Fibroblast of lung (primary cell): ENCODE data around the gene RAPGEF2. TPM values are rescaled to one million over a fixed set of nuclear protein-coding genes. Genes with fewer than 3 reads are reported as not detected.

Experiments used
- DNase-seq, 2 donors: peaks; one replicate each; pipeline versions ENCODE4 v3.0.0 to v3.0.0-alpha.2; 2010; ENCODE audit warnings: low read depth in 2 of 2
- H2AFZ ChIP-seq: 2 replicates; pipeline ENCODE4 v1.5.1; 2012; ENCODE audit warnings: low read length, control low read depth, inconsistent platforms
- H3K27ac ChIP-seq: 2 replicates; pipeline ENCODE4 v1.5.1; 2011; ENCODE audit warnings: low read length, control low read depth; ENCODE audit not compliant: insufficient read depth
- H3K27me3 ChIP-seq: 2 replicates; pipeline ENCODE4 v1.5.1; 2011; ENCODE audit warnings: mild to moderate bottlenecking, low read length; ENCODE audit not compliant: control insufficient read depth, insufficient read depth
- H3K36me3 ChIP-seq: 2 replicates; pipeline ENCODE4 v1.5.1; 2011; ENCODE audit warnings: low read length; ENCODE audit not compliant: control insufficient read depth, insufficient read depth
- H3K4me1 ChIP-seq: 2 replicates; pipeline ENCODE4 v1.5.1; 2011; ENCODE audit warnings: low read length; ENCODE audit not compliant: control insufficient read depth, insufficient read depth; ENCODE audit errors: extremely low read depth
- H3K4me2 ChIP-seq: 2 replicates; pipeline ENCODE4 v1.5.1; 2011; ENCODE audit warnings: low read length, control low read depth; ENCODE audit not compliant: insufficient read depth; ENCODE audit errors: extremely low read depth
- H3K4me3 ChIP-seq, 4 experiments: fragments of 200-600 bp in 1 of 4; sonication (generic) in 1 of 4; replicated peaks in 1 of 4; 2 replicates each; pipeline ENCODE4 v1.5.1; 2011 to 2016; ENCODE audit warnings: low read length in 4 of 4, low read depth in 3 of 4, mild to moderate bottlenecking in 3 of 4, control low read depth in 2 of 4, inconsistent platforms in 1 of 4, mixed read lengths in 1 of 4; ENCODE audit not compliant: insufficient read depth in 1 of 4; ENCODE audit errors: control extremely low read depth in 1 of 4
- H3K79me2 ChIP-seq: 2 replicates; pipeline ENCODE4 v1.5.1; 2012; ENCODE audit warnings: mild to moderate bottlenecking, low read length, inconsistent platforms; ENCODE audit not compliant: control insufficient read depth, insufficient read depth
- H3K9ac ChIP-seq: 2 replicates; pipeline ENCODE4 v1.5.1; 2011; ENCODE audit warnings: mild to moderate bottlenecking, low read length, control low read depth; ENCODE audit not compliant: insufficient read depth
- H3K9me3 ChIP-seq: 2 replicates; pipeline ENCODE4 v1.5.1; 2012; ENCODE audit warnings: low read depth, low read length; ENCODE audit not compliant: control insufficient read depth, insufficient read depth
- H4K20me1 ChIP-seq: 2 replicates; pipeline ENCODE4 v1.5.1; 2011; ENCODE audit warnings: low read length; ENCODE audit not compliant: control insufficient read depth, insufficient read depth; ENCODE audit errors: extremely low read depth
- EZH2 ChIP-seq: IDR thresholded peaks from 2 replicates; pipeline ENCODE4 v1.5.1; 2012; ENCODE audit warnings: low read length, control low read depth, mild to moderate bottlenecking; ENCODE audit errors: missing control alignments
- polyA plus RNA-seq, 2 donors: library from polyadenylated mRNA; depleted of rRNA in 1 of 2; stranded (reverse) in 1 of 2; unstranded in 1 of 2; fragments of >200 nt; gene quantifications; 2 replicates each; pipeline ENCODE4 v1.2.1, GENCODE V29; 2011 to 2012; ENCODE audit warnings: missing spikeins in 1 of 2
- total RNA-seq: library from RNA; depleted of rRNA; stranded (reverse); fragments of >200 nt; gene quantifications from 2 replicates; pipeline ENCODE4 v1.2.1, GENCODE V29; 2014
- TF ChIP-seq, protein P1 (sequence below), 2 donors: IDR thresholded peaks in 1 of 2; conservative IDR thresholded peaks in 1 of 2; 1 replicate in 1 of 2; 2 replicates in 1 of 2; pipeline ENCODE4 v1.5.1; 2011 to 2012; ENCODE audit warnings: low read length in 2 of 2, control low read depth in 1 of 2, inconsistent platforms in 1 of 2, low read depth in 1 of 2, mild to moderate bottlenecking in 1 of 2

The RAPGEF2 gene
- total and polyA plus RNA-seq, 2 donors (not counting 1 experiment from before 2014, with no cell fraction given): 45.5 to 58.5 TPM

DNA sequence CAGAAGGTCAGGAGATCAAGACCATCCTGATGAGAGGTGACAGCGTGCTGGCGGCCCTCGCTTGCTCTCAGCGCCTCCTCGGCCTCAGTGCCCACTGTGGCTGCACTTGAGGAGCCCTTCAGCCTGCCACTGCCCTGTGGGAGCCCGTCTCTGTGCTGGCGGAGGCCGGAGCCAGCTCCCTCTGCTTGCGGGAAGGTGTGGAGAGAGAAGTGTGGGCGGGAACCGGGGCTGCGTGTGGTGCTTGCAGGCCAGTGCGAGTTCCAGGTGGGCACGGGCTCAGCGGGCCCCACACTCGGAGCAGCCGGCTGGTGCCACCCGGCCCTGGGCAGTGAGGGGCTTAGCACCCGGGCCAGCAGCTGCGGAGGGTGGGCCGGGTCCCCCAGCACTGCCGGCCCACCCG is 286.9 kb downstream of the RAPGEF2 start:
- H3K9me3 ChIP-seq: no peaks in the 10 kb centered on the region
- H3K79me2 ChIP-seq: no peaks in the 10 kb centered on the region
- no peak for TF ChIP-seq EZH2
- TF ChIP-seq, protein P1, sequence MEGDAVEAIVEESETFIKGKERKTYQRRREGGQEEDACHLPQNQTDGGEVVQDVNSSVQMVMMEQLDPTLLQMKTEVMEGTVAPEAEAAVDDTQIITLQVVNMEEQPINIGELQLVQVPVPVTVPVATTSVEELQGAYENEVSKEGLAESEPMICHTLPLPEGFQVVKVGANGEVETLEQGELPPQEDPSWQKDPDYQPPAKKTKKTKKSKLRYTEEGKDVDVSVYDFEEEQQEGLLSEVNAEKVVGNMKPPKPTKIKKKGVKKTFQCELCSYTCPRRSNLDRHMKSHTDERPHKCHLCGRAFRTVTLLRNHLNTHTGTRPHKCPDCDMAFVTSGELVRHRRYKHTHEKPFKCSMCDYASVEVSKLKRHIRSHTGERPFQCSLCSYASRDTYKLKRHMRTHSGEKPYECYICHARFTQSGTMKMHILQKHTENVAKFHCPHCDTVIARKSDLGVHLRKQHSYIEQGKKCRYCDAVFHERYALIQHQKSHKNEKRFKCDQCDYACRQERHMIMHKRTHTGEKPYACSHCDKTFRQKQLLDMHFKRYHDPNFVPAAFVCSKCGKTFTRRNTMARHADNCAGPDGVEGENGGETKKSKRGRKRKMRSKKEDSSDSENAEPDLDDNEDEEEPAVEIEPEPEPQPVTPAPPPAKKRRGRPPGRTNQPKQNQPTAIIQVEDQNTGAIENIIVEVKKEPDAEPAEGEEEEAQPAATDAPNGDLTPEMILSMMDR (conservative IDR thresholded peaks at IDR 0.05 in 1 of 2, IDR thresholded peaks at IDR 0.05 in 1 of 2; ENCODE audit: low read depth in 1 of 2, low read length in 2 of 2): no peak
- no peak overlapping the region for H3K4me3 ChIP-seq
- H2AFZ ChIP-seq: no peak overlapping the region
- H3K27ac ChIP-seq: no peak overlapping the region
- H3K9ac ChIP-seq: no peak overlapping the region
- H3K4me1 ChIP-seq: peaks cover 4% of the 10 kb centered on the region
- no peaks in the 10 kb centered on the region for H4K20me1 ChIP-seq
- H3K36me3 ChIP-seq: no peaks in the 10 kb centered on the region
- H3K27me3 ChIP-seq: no peaks in the 10 kb centered on the region
- H3K4me2 ChIP-seq: no peak overlapping the region
- DNase-seq: no peak

DNA sequence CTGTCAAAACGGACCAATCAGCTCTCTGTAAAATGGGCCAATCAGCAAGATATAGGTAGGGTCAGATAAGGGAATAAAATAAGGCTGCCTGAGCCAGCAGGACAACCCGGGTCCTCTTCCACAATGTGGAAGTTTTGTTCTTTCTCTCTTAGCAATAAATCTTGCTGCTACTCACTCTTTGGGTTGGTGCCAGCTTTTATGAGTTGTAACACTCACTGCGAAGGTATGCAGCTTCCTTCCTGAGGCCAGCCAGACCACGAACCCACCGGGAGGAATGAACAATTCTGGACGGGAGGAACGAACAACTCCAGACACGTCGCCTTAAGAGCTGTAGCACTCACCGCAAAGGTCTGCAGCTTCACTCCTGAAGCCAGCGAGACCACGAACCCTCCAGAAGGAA is 287.8 kb downstream of the RAPGEF2 start:
- no peaks in the 10 kb centered on the region for H4K20me1 ChIP-seq
- no peaks in the 10 kb centered on the region for H3K79me2 ChIP-seq
- DNase-seq: peak; percentile 91 to 100
- H3K27me3 ChIP-seq: no peaks in the 10 kb centered on the region
- no peaks in the 10 kb centered on the region for H3K9me3 ChIP-seq
- peak overlapping the region; percentile 34 for H2AFZ ChIP-seq
- H3K4me3 ChIP-seq: no peak overlapping the region
- peaks cover 4% of the 10 kb centered on the region for H3K4me1 ChIP-seq
- H3K27ac ChIP-seq: no peak overlapping the region
- H3K36me3 ChIP-seq: no peaks in the 10 kb centered on the region
- H3K4me2 ChIP-seq: no peak overlapping the region
- TF ChIP-seq, protein P1 (conservative IDR thresholded peaks at IDR 0.05 in 1 of 2, IDR thresholded peaks at IDR 0.05 in 1 of 2; ENCODE audit: low read depth in 1 of 2, low read length in 2 of 2): no peak
- no peak for TF ChIP-seq EZH2
- no peak overlapping the region for H3K9ac ChIP-seq

DNA sequence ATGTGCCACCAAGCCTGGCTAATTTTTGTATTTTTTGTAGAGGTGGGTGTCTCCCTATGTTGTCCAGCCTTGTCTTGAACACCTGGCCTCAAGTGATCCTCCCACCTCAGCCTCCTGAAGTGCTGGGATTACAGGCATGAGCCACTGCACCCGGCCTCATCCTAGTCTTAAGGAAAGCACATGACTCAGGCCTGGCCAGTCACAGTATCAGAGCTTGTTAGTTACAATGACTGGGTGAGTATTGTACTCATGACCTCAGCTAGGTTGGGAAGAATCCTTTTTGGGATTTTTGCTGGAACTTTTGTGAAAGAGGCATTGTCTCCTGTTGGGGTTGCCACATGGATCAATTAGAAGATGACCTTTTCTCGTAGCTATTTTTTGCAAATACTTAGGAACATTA is 292.8 kb downstream of the RAPGEF2 start:
- H3K4me1 ChIP-seq: peaks cover 7% of the 10 kb centered on the region
- no peak overlapping the region for H2AFZ ChIP-seq
- no peaks in the 10 kb centered on the region for H4K20me1 ChIP-seq
- TF ChIP-seq EZH2: no peak
- TF ChIP-seq, protein P1 (conservative IDR thresholded peaks at IDR 0.05 in 1 of 2, IDR thresholded peaks at IDR 0.05 in 1 of 2; ENCODE audit: low read depth in 1 of 2, low read length in 2 of 2): no peak
- H3K36me3 ChIP-seq: no peaks in the 10 kb centered on the region
- no peak overlapping the region for H3K27ac ChIP-seq
- no peak overlapping the region for H3K9ac ChIP-seq
- H3K27me3 ChIP-seq: no peaks in the 10 kb centered on the region
- DNase-seq: peak in 1 of 2 donors; percentile 37
- no peak overlapping the region for H3K4me2 ChIP-seq
- H3K4me3 ChIP-seq: no peak overlapping the region
- H3K9me3 ChIP-seq: no peaks in the 10 kb centered on the region
- no peaks in the 10 kb centered on the region for H3K79me2 ChIP-seq
